ENCODE measurements around the gene CAST.

The CAST gene

DNA sequence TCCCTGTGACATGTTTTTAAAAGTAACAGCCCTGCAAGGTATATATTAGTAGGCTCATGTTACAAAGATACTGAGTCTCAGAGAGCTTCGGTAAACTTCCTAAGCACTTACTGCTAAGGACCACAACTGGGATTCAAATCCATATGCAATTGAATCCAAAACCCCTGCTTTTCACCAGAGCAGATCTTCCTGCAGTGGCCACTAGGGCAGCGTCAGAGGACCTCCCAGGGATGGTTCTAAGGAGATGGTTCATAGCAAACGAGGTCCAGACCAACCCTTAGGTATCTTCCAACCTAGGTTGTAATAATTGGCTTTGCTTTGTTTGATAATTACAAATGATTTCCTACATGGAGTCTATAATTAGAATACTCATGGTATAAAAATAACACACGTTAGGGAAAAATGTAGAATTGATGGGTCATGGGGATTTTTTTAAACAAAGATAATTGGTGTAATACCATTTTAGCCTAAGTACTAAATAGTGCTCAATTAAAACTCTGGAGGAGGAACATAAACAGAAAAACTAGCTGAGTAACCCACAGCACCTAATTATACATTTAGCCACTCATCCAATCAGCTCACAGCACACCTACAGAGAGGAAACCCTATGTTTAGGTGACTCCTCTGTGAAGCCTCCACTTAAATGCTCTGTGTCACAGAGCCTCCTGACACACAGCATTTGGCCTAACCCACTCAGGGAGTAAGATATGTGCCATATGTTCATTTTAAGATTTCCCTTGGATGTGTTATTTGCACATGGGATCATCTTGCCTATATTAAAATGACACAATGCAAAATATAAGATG lies 10.0 kb upstream of the CAST start:
- POLR2A ChIA-PET = interaction anchor here (1.8 kb wide), 1 partner anchor 11 kb away, joined by 6 read pairs; the partner anchor contains the start of gene CAST
- H3K4me1 ChIP-seq (ENCODE audit: control insufficient read depth, insufficient read depth, low read length) = peaks cover 29% of the 10 kb centered on the region

DNA sequence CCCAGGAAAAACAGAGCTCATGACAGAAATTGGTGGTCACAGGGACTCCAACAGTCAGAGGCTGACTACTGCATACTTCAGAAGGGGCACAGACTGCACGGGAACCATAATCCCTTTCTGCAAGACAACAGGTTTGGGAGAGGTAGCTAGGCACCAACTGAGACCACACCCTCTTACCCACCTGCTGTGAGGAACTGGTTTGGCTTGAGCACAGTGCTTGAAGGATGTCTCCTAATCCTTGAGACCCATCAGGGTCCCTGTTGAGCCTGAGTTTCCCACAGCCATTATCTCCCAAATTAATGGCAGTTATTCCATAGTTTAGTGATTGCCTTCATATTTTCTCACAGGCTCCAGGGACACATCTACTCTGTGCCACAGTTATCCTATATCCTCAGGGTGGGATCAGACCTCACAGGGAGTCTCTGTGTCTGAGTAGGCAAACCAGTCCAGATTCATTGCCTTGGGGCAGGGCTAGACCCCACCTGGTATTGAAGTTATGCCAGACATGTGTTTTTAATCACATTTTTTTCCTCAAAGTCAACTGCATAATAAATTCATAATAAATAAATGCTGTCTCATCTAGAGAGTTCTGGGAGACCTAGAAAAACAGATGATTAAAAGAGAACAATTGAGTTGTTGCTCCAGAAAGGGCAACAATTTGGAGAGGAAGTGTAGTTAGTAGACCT lies 9.3 kb upstream of the CAST start:
- Histone ChIP-seq H3K4me3 (ENCODE audit: low read depth, low read length) (no peak overlapping the region), H3K27ac (ENCODE audit: extremely low read depth, low read depth, low read length) (no peak overlapping the region), H3K36me3 (ENCODE audit: control insufficient read depth in 2 of 2, insufficient read depth in 1 of 2, low read length in 2 of 2) (no peaks in the 10 kb centered on the region), H3K4me1 (ENCODE audit: control insufficient read depth, insufficient read depth, low read length) (peaks cover 22% of the 10 kb centered on the region), H3K9me3 (ENCODE audit: control insufficient read depth, insufficient read depth, low read depth, low read length) (no peaks in the 10 kb centered on the region)
- ChIA-PET CTCF (interaction anchor here (0.6 to 2.0 kb wide), 6 partner anchors 16 to 1149 kb away, joined by 3 to 7 read pairs (median 4); no protein-coding TSS in a partner anchor), POLR2A (interaction anchor here (1.8 kb wide), 1 partner anchor 10 kb away, joined by 6 read pairs; the partner anchor contains the start of gene CAST)
- TF ChIP-seq ZNF626 (tag by site-specific recombination; IDR thresholded peaks at IDR 0.05) = no peak
- TF ChIP-seq, protein P1, sequence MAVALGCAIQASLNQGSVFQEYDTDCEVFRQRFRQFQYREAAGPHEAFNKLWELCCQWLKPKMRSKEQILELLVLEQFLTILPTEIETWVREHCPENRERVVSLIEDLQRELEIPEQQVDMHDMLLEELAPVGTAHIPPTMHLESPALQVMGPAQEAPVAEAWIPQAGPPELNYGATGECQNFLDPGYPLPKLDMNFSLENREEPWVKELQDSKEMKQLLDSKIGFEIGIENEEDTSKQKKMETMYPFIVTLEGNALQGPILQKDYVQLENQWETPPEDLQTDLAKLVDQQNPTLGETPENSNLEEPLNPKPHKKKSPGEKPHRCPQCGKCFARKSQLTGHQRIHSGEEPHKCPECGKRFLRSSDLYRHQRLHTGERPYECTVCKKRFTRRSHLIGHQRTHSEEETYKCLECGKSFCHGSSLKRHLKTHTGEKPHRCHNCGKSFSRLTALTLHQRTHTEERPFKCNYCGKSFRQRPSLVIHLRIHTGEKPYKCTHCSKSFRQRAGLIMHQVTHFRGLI (tag by site-specific recombination; IDR thresholded peaks at IDR 0.05) = no peak
- 0 out of 2 replicates have a peak, but pooled peaks have one; percentile 24 for TF ChIP-seq ZIC2 (tag by site-specific recombination; IDR thresholded peaks at IDR 0.05)
- TF ChIP-seq ZNF394 (tag by site-specific recombination; IDR thresholded peaks at IDR 0.05; ENCODE audit: borderline replicate concordance) = no peak
- TF ChIP-seq ZNF423 (tag by site-specific recombination; IDR thresholded peaks at IDR 0.05) = no peak
- no peak for TF ChIP-seq ZSCAN30 (tag by site-specific recombination; IDR thresholded peaks at IDR 0.05)
- peak; percentile 54 for TF ChIP-seq SCRT2 (tag by site-specific recombination; IDR thresholded peaks at IDR 0.05)
- 0 out of 2 replicates have a peak, but pooled peaks have one; percentile 38 for TF ChIP-seq SCRT1 (tag by site-specific recombination; IDR thresholded peaks at IDR 0.05; ENCODE audit: borderline replicate concordance)
- TF ChIP-seq GLIS1 (tag by site-specific recombination; IDR thresholded peaks at IDR 0.05) = peak; percentile 97

More for the DNA sequence above, 10.0 kb upstream of the CAST start:
- no peak overlapping the region for H3K4me3 ChIP-seq (ENCODE audit: low read depth, low read length)
- no peaks in the 10 kb centered on the region for H3K36me3 ChIP-seq (ENCODE audit: control insufficient read depth in 2 of 2, insufficient read depth in 1 of 2, low read length in 2 of 2)
- no peak for TF ChIP-seq ZNF433 (tag by site-specific recombination; IDR thresholded peaks at IDR 0.05; ENCODE audit: low read depth)
- no peak for TF ChIP-seq ZNF621 (tag by site-specific recombination; IDR thresholded peaks at IDR 0.05)
- peak; percentile 99 for TF ChIP-seq SP7 (tag by site-specific recombination; IDR thresholded peaks at IDR 0.05)
- no peak for TF ChIP-seq HOXA7 (CRISPR knock-in tag; IDR thresholded peaks at IDR 0.05; ENCODE audit: borderline replicate concordance)
- no peak for TF ChIP-seq ZNF292 (tag by site-specific recombination; IDR thresholded peaks at IDR 0.05; ENCODE audit: borderline replicate concordance, low read depth)
- TF ChIP-seq KLF10 (tag by site-specific recombination; IDR thresholded peaks at IDR 0.05) = 0 out of 2 replicates have a peak, but pooled peaks have one; percentile 33
- TF ChIP-seq ZNF626 (tag by site-specific recombination; IDR thresholded peaks at IDR 0.05) = no peak
- peak; percentile 76 for TF ChIP-seq ZNF600 (tag by site-specific recombination; IDR thresholded peaks at IDR 0.05)
- no peak for TF ChIP-seq OSR2 (tag by site-specific recombination; IDR thresholded peaks at IDR 0.05)
- TF ChIP-seq MEIS1 (CRISPR knock-in tag; IDR thresholded peaks at IDR 0.05; ENCODE audit: borderline replicate concordance) = no peak
- no peak for TF ChIP-seq ZSCAN23 (tag by site-specific recombination; IDR thresholded peaks at IDR 0.05)
- 0 out of 2 replicates have a peak, but pooled peaks have one; percentile 13 for TF ChIP-seq IKZF3 (tag by site-specific recombination; IDR thresholded peaks at IDR 0.05)
- TF ChIP-seq, protein P2, sequence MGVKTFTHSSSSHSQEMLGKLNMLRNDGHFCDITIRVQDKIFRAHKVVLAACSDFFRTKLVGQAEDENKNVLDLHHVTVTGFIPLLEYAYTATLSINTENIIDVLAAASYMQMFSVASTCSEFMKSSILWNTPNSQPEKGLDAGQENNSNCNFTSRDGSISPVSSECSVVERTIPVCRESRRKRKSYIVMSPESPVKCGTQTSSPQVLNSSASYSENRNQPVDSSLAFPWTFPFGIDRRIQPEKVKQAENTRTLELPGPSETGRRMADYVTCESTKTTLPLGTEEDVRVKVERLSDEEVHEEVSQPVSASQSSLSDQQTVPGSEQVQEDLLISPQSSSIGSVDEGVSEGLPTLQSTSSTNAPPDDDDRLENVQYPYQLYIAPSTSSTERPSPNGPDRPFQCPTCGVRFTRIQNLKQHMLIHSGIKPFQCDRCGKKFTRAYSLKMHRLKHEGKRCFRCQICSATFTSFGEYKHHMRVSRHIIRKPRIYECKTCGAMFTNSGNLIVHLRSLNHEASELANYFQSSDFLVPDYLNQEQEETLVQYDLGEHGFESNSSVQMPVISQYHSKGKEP (tag by site-specific recombination; IDR thresholded peaks at IDR 0.05) = no peak
- TF ChIP-seq, protein P3, sequence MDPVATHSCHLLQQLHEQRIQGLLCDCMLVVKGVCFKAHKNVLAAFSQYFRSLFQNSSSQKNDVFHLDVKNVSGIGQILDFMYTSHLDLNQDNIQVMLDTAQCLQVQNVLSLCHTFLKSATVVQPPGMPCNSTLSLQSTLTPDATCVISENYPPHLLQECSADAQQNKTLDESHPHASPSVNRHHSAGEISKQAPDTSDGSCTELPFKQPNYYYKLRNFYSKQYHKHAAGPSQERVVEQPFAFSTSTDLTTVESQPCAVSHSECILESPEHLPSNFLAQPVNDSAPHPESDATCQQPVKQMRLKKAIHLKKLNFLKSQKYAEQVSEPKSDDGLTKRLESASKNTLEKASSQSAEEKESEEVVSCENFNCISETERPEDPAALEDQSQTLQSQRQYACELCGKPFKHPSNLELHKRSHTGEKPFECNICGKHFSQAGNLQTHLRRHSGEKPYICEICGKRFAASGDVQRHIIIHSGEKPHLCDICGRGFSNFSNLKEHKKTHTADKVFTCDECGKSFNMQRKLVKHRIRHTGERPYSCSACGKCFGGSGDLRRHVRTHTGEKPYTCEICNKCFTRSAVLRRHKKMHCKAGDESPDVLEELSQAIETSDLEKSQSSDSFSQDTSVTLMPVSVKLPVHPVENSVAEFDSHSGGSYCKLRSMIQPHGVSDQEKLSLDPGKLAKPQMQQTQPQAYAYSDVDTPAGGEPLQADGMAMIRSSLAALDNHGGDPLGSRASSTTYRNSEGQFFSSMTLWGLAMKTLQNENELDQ (tag by site-specific recombination; IDR thresholded peaks at IDR 0.05; ENCODE audit: low read depth) = no peak
- TF ChIP-seq, protein P4, sequence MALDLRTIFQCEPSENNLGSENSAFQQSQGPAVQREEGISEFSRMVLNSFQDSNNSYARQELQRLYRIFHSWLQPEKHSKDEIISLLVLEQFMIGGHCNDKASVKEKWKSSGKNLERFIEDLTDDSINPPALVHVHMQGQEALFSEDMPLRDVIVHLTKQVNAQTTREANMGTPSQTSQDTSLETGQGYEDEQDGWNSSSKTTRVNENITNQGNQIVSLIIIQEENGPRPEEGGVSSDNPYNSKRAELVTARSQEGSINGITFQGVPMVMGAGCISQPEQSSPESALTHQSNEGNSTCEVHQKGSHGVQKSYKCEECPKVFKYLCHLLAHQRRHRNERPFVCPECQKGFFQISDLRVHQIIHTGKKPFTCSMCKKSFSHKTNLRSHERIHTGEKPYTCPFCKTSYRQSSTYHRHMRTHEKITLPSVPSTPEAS (tag by site-specific recombination; IDR thresholded peaks at IDR 0.05) = no peak
- TF ChIP-seq GLIS1 (tag by site-specific recombination; IDR thresholded peaks at IDR 0.05) = peak; percentile 89
- TF ChIP-seq ZNF510 (tag by site-specific recombination; IDR thresholded peaks at IDR 0.05; ENCODE audit: insufficient replicate concordance) = no peak
- no peak for TF ChIP-seq ZNF335 (tag by site-specific recombination; conservative IDR thresholded peaks at IDR 0.05)
- no peak for TF ChIP-seq BCL11B (tag by site-specific recombination; IDR thresholded peaks at IDR 0.05; ENCODE audit: low read depth)
- TF ChIP-seq, protein P5, sequence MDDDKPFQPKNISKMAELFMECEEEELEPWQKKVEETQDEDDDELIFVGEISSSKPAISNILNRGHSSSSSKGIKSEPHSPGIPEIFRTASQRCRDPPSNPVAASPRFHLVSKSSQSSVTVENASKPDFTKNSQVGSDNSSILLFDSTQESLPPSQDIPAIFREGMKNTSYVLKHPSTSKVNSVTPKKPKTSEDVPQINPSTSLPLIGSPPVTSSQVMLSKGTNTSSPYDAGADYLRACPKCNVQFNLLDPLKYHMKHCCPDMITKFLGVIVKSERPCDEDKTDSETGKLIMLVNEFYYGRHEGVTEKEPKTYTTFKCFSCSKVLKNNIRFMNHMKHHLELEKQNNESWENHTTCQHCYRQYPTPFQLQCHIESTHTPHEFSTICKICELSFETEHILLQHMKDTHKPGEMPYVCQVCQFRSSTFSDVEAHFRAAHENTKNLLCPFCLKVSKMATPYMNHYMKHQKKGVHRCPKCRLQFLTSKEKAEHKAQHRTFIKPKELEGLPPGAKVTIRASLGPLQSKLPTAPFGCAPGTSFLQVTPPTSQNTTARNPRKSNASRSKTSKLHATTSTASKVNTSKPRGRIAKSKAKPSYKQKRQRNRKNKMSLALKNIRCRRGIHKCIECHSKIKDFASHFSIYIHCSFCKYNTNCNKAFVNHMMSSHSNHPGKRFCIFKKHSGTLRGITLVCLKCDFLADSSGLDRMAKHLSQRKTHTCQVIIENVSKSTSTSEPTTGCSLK (tag by site-specific recombination; IDR thresholded peaks at IDR 0.05) = no peak
- CTCF ChIA-PET = interaction anchor here (0.6 to 2.0 kb wide), 13 partner anchors 8 to 1148 kb away, joined by 3 to 6 read pairs (median 3); no protein-coding TSS in a partner anchor
- H3K9me3 ChIP-seq (ENCODE audit: control insufficient read depth, insufficient read depth, low read depth, low read length) = no peaks in the 10 kb centered on the region
- H3K27ac ChIP-seq (ENCODE audit: extremely low read depth, low read depth, low read length) = no peak overlapping the region

All from HEK293 (cell line).